Measurements from ENCODE around the gene PRKCH. TPM values are rescaled to one million over a fixed set of nuclear protein-coding genes. Genes with fewer than 3 reads are reported as not detected.

Gene PRKCH
- total RNA-seq, 1 experiment from 2014 or later: 22.3 TPM

GRCh38 chr14:61377749-61378148, 56.4 kb downstream of the PRKCH start:
- BruUV-seq (replicated peaks): no TSS peak
- H3K4me3 Mint-ChIP-seq (ENCODE audit: low read depth, unreplicated experiment): no peak overlapping the region
- H3K4me1 Mint-ChIP-seq (ENCODE audit: low read depth, unreplicated experiment): peaks cover 10% of the 10 kb centered on the region
- intact Hi-C loops (cut with micrococcal nuclease; ENCODE audit: unreplicated experiment): no loop called here
- peaks cover 4% of the 10 kb centered on the region for H3K9me3 Mint-ChIP-seq (ENCODE audit: low read depth, unreplicated experiment)
- H3K27me3 Mint-ChIP-seq (ENCODE audit: unreplicated experiment): no peaks in the 10 kb centered on the region
- H3K36me3 Mint-ChIP-seq (ENCODE audit: insufficient read depth, unreplicated experiment): no peaks in the 10 kb centered on the region
- no peak for DNase-seq
- CTCF ChIA-PET: no interaction called here
- no peak for TF ChIP-seq CTCF (IDR thresholded peaks at IDR 0.05; ENCODE audit: unreplicated experiment)
- no peak overlapping the region for H3K27ac Mint-ChIP-seq (ENCODE audit: unreplicated experiment)

- no TSS peak for BruUV-seq (replicated peaks)
- TF ChIP-seq CTCF (IDR thresholded peaks at IDR 0.05; ENCODE audit: unreplicated experiment): no peak
- Mint-ChIP-seq H3K27me3 (ENCODE audit: unreplicated experiment) (no peaks in the 10 kb centered on the region), H3K36me3 (ENCODE audit: insufficient read depth, unreplicated experiment) (no peaks in the 10 kb centered on the region), H3K9me3 (ENCODE audit: low read depth, unreplicated experiment) (no peaks in the 10 kb centered on the region), H3K27ac (ENCODE audit: unreplicated experiment) (no peak overlapping the region), H3K4me1 (ENCODE audit: low read depth, unreplicated experiment) (peaks cover 10% of the 10 kb centered on the region), H3K4me3 (ENCODE audit: low read depth, unreplicated experiment) (no peak overlapping the region)
- CTCF ChIA-PET: no interaction called here
- intact Hi-C loops (cut with micrococcal nuclease; ENCODE audit: unreplicated experiment): no loop called here
- DNase-seq: no peak
Observed at GRCh38 chr14:61379639-61380184, 58.3 kb downstream of the PRKCH start.

GRCh38 chr14:61380984-61381383, 59.6 kb downstream of the PRKCH start:
- no peak overlapping the region for H3K27ac Mint-ChIP-seq (ENCODE audit: unreplicated experiment)
- intact Hi-C loops (cut with micrococcal nuclease; ENCODE audit: unreplicated experiment): no loop called here
- H3K4me1 Mint-ChIP-seq (ENCODE audit: low read depth, unreplicated experiment): peaks cover 10% of the 10 kb centered on the region
- H3K4me3 Mint-ChIP-seq (ENCODE audit: low read depth, unreplicated experiment): no peak overlapping the region
- BruUV-seq (replicated peaks): no TSS peak
- H3K9me3 Mint-ChIP-seq (ENCODE audit: low read depth, unreplicated experiment): no peaks in the 10 kb centered on the region
- no peak for TF ChIP-seq CTCF (IDR thresholded peaks at IDR 0.05; ENCODE audit: unreplicated experiment)
- CTCF ChIA-PET: no interaction called here
- no peaks in the 10 kb centered on the region for H3K27me3 Mint-ChIP-seq (ENCODE audit: unreplicated experiment)
- DNase-seq: no peak
- no peaks in the 10 kb centered on the region for H3K36me3 Mint-ChIP-seq (ENCODE audit: insufficient read depth, unreplicated experiment)

GRCh38 chr14:61381553-61381952, 60.2 kb downstream of the PRKCH start:
- H3K27me3 Mint-ChIP-seq (ENCODE audit: unreplicated experiment): no peaks in the 10 kb centered on the region
- no peaks in the 10 kb centered on the region for H3K9me3 Mint-ChIP-seq (ENCODE audit: low read depth, unreplicated experiment)
- BruUV-seq (replicated peaks): no TSS peak
- no peak for TF ChIP-seq CTCF (IDR thresholded peaks at IDR 0.05; ENCODE audit: unreplicated experiment)
- intact Hi-C loops (cut with micrococcal nuclease; ENCODE audit: unreplicated experiment): no loop called here
- no peak overlapping the region for H3K27ac Mint-ChIP-seq (ENCODE audit: unreplicated experiment)
- CTCF ChIA-PET: no interaction called here
- DNase-seq: no peak
- no peak overlapping the region for H3K4me3 Mint-ChIP-seq (ENCODE audit: low read depth, unreplicated experiment)
- H3K36me3 Mint-ChIP-seq (ENCODE audit: insufficient read depth, unreplicated experiment): no peaks in the 10 kb centered on the region
- H3K4me1 Mint-ChIP-seq (ENCODE audit: low read depth, unreplicated experiment): peaks cover 10% of the 10 kb centered on the region
